Glutamatergic neuron (in vitro differentiated cells): ENCODE measurements around the gene DDX27. TPM values are rescaled to one million over a fixed set of nuclear protein-coding genes. Genes with fewer than 3 reads are reported as not detected.

ENCODE experiments used
- DNase-seq: peaks from one replicate; pipeline ENCODE4 v3.0.0; 2022
- H3K27ac Mint-ChIP-seq: one replicate; pipeline ENCODE4 v1.8.0; 2020; ENCODE audit warnings: mild to moderate bottlenecking, mixed read lengths, inconsistent platforms; ENCODE audit not compliant: unreplicated experiment
- H3K27me3 Mint-ChIP-seq: one replicate; pipeline ENCODE4 v1.8.0; 2020; ENCODE audit warnings: mild to moderate bottlenecking, moderate library complexity, mixed read lengths, inconsistent platforms; ENCODE audit not compliant: unreplicated experiment
- H3K36me3 Mint-ChIP-seq: one replicate; pipeline ENCODE4 v1.8.0; 2020; ENCODE audit warnings: mild to moderate bottlenecking, mixed read lengths, inconsistent platforms; ENCODE audit not compliant: unreplicated experiment
- H3K4me1 Mint-ChIP-seq: one replicate; pipeline ENCODE4 v1.8.0; 2020; ENCODE audit warnings: mild to moderate bottlenecking, low read depth, mixed read lengths, inconsistent platforms; ENCODE audit not compliant: unreplicated experiment
- H3K4me3 Mint-ChIP-seq: one replicate; pipeline ENCODE4 v1.8.0; 2020; ENCODE audit warnings: mild to moderate bottlenecking, mixed read lengths, inconsistent platforms; ENCODE audit not compliant: unreplicated experiment
- H3K9me3 Mint-ChIP-seq: one replicate; pipeline ENCODE4 v1.8.0; 2020; ENCODE audit warnings: mild to moderate bottlenecking, moderate library complexity, mixed read lengths, inconsistent platforms; ENCODE audit not compliant: unreplicated experiment
- total RNA-seq: library from RNA; stranded (reverse); fragmentation: NEBNext Ultra II Directional; extraction: Animal tissue kit (Norgen Biotek cat#: 25700); gene quantifications from one replicate; pipeline ENCODE4 v1.2.1, GENCODE V29; 2021; ENCODE audit not compliant: unreplicated experiment
- TF ChIP-seq, protein P1 (sequence below): fragments of 200-600 bp; sonication (generic); IDR thresholded peaks from one replicate; pipeline ENCODE4 v1.5.0; 2021; ENCODE audit not compliant: partially characterized antibody, unreplicated experiment

Gene DDX27
- total RNA-seq, 1 donor from 2014 or later, result 31.4 TPM

DNA sequence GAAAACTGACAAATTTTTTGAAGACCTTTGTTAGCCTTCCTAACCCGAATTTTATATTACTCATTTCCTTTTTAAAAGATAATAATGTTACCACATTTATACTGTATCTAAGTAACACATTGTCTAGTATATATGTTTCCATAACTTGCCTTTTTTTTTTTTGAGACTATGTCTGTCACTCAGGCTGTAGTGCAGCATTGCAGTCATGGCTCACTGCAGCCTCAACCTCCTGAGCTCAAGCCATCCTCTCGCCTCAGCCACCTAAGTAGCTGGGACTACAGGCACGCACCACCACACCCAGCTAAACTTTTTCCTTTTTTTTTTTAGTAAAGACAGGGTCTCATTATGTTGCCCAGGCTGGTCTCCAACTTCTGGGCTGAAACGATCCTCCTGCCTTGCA, 40.1 kb downstream of the DDX27 start:
- H3K9me3 Mint-ChIP-seq, result peaks cover 1% of the 10 kb centered on the region
- H3K27ac Mint-ChIP-seq, result no peak overlapping the region
- DNase-seq, result no peak
- peaks cover 8% of the 10 kb centered on the region for H3K36me3 Mint-ChIP-seq
- H3K27me3 Mint-ChIP-seq, result peaks cover 1% of the 10 kb centered on the region
- no peak overlapping the region for H3K4me3 Mint-ChIP-seq
- H3K4me1 Mint-ChIP-seq, result no peaks in the 10 kb centered on the region
- TF ChIP-seq, protein P1, sequence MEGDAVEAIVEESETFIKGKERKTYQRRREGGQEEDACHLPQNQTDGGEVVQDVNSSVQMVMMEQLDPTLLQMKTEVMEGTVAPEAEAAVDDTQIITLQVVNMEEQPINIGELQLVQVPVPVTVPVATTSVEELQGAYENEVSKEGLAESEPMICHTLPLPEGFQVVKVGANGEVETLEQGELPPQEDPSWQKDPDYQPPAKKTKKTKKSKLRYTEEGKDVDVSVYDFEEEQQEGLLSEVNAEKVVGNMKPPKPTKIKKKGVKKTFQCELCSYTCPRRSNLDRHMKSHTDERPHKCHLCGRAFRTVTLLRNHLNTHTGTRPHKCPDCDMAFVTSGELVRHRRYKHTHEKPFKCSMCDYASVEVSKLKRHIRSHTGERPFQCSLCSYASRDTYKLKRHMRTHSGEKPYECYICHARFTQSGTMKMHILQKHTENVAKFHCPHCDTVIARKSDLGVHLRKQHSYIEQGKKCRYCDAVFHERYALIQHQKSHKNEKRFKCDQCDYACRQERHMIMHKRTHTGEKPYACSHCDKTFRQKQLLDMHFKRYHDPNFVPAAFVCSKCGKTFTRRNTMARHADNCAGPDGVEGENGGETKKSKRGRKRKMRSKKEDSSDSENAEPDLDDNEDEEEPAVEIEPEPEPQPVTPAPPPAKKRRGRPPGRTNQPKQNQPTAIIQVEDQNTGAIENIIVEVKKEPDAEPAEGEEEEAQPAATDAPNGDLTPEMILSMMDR, result no peak

DNA sequence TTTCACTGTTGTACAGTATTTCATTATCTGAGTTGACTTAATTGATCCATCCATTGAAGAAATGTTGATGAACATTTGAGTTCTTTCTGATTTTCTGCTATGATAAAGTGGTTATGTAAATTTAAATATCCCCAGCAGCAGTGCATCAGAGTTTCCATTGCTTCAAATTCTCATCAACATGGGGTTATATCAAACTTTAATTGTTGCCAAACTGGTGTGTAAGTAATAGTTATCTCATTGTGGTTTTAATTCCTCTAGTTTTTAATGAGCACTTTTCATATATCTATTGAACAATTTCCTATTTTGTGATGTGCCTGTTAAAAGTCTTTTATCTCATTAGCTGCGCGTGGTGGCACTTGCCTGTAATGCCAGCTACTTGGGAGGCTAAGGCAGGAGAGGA, 40.6 kb downstream of the DDX27 start:
- Mint-ChIP-seq H3K36me3 (peaks cover 8% of the 10 kb centered on the region), H3K4me1 (no peaks in the 10 kb centered on the region)

DNA sequence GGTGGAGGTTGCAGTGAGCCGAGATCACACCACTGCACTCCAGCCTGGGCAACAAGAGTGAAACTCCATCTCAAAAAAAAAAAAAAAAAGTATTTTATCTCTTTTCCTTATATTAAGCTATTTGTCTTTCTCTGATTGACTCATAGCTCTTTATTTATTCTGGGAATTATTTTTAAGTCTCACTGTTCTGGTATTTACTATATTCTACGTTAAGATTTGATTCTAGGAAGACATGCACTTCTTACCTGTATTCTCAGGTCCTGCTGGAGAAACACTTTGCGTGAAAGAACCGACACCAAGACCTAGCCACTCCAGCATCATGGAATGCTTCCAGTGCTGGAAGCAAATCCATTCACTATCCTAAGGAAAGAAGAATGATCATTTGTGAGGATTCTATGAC, 41.0 kb downstream of the DDX27 start:
- no peak overlapping the region for H3K27ac Mint-ChIP-seq
- H3K9me3 Mint-ChIP-seq, result peaks cover 1% of the 10 kb centered on the region
- peaks cover 2% of the 10 kb centered on the region for H3K27me3 Mint-ChIP-seq
- H3K4me1 Mint-ChIP-seq, result no peaks in the 10 kb centered on the region
- peaks cover 8% of the 10 kb centered on the region for H3K36me3 Mint-ChIP-seq
- no peak for DNase-seq
- no peak overlapping the region for H3K4me3 Mint-ChIP-seq
- TF ChIP-seq, protein P1, result no peak

More for the DNA sequence above, 40.6 kb downstream of the DDX27 start:
- Mint-ChIP-seq H3K27ac (no peak overlapping the region), H3K9me3 (peaks cover 1% of the 10 kb centered on the region), H3K27me3 (peaks cover 2% of the 10 kb centered on the region), H3K4me3 (no peak overlapping the region)
- DNase-seq, result no peak
- TF ChIP-seq, protein P1, result no peak

DNA sequence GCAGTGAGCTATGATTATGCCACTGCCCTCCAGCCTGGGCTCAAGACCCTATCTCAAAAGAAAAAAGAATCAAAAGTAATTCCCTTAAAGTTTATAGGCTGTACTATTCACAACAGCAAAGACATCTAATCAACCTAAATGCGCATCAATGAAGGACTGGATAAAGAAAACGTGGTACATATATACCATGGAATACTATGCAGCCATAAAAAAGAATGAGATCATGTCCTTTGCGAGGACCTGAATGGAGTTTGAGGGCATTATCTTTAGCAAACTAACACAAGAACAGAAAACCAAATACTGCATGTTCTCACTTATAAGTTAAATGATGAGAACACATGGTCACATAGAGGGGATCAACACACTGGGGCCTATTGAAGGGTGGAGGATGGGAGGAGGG, 42.0 kb downstream of the DDX27 start:
- DNase-seq, result no peak
- TF ChIP-seq, protein P1, result no peak
- Mint-ChIP-seq H3K27me3 (peaks cover 2% of the 10 kb centered on the region), H3K36me3 (peaks cover 8% of the 10 kb centered on the region), H3K4me3 (no peak overlapping the region), H3K9me3 (peaks cover 1% of the 10 kb centered on the region), H3K27ac (no peak overlapping the region), H3K4me1 (no peaks in the 10 kb centered on the region)

DNA sequence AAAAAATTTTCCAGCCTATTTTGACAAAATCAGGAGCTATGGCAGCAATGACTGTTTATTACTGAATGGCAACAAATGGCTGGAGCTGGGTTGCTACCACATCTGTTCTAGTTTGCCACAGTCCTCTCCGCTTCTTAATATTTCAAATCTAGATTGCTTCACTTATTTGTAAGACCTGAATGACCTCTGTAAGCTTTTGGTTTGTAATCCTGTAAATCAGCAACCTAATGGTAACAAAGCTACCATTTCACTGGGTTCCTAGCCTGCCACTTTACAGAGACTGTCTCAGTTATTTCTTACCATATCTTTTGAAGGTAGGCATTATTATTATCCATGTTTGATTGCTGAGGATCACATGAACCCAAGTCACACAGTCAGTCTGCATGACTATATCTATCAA, 43.2 kb downstream of the DDX27 start:
- H3K27me3 Mint-ChIP-seq, result peaks cover 2% of the 10 kb centered on the region
- peaks cover 1% of the 10 kb centered on the region for H3K9me3 Mint-ChIP-seq
- H3K4me3 Mint-ChIP-seq, result no peak overlapping the region
- H3K27ac Mint-ChIP-seq, result no peak overlapping the region
- no peaks in the 10 kb centered on the region for H3K4me1 Mint-ChIP-seq
- no peak for DNase-seq
- peaks cover 8% of the 10 kb centered on the region for H3K36me3 Mint-ChIP-seq
- TF ChIP-seq, protein P1, result no peak
